Mesodermal cell (in vitro differentiated cells): ENCODE data around the gene EHMT1.

ENCODE experiments used
- H3K27ac ChIP-seq: 2 replicates; pipeline ENCODE4 v1.7.0; 2013; ENCODE audit warnings: mild to moderate bottlenecking, low read depth, low read length, moderate library complexity; ENCODE audit not compliant: severe bottlenecking
- H3K36me3 ChIP-seq: 2 replicates; pipeline ENCODE4 v1.7.1; 2013; ENCODE audit warnings: mild to moderate bottlenecking, low read length, moderate library complexity; ENCODE audit not compliant: control insufficient read depth, insufficient read depth
- H3K4me1 ChIP-seq: one replicate; pipeline ENCODE4 v1.7.1; 2013; ENCODE audit warnings: mild to moderate bottlenecking, low read length; ENCODE audit not compliant: insufficient read depth, control insufficient read depth, poor library complexity, severe bottlenecking
- H3K4me3 ChIP-seq: 2 replicates; pipeline ENCODE4 v1.7.0; 2013; ENCODE audit warnings: low read length, control low read depth, mild to moderate bottlenecking; ENCODE audit not compliant: insufficient read depth, poor library complexity, severe bottlenecking; ENCODE audit errors: extremely low read depth
- H3K9me3 ChIP-seq: 2 replicates; pipeline ENCODE4 v1.7.1; 2013; ENCODE audit warnings: mild to moderate bottlenecking, low read length, moderate library complexity; ENCODE audit not compliant: control insufficient read depth
- WGBS, 2 experiments: methylation state at CpG; one replicate each; pipeline ENCODE4 v1.1.5; 2013; ENCODE audit warnings: missing lambda C conversion rate in 2 of 2; ENCODE audit not compliant: insufficient coverage in 2 of 2; 5-methylcytosine and 5-hydroxymethylcytosine counted together

Gene EHMT1

GRCh38 chr9:137833721-137834613 lies 215.2 kb downstream of the EHMT1 start:
- H3K36me3 ChIP-seq: peaks cover 76% of the 10 kb centered on the region
- no peaks in the 10 kb centered on the region for H3K9me3 ChIP-seq
- H3K27ac ChIP-seq: no peak overlapping the region
- H3K4me1 ChIP-seq: no peaks in the 10 kb centered on the region
- WGBS, 2 experiments: 93 to 97% methylated on average over 54 to 71 of the region's 73 CpGs
- no peak overlapping the region for H3K4me3 ChIP-seq

- H3K36me3 ChIP-seq: peaks cover 66% of the 10 kb centered on the region
- H3K4me1 ChIP-seq: no peaks in the 10 kb centered on the region
- no peaks in the 10 kb centered on the region for H3K9me3 ChIP-seq
- 96 to 97% methylated on average over 54 to 56 of the region's 66 CpGs for WGBS, 2 experiments
- no peak overlapping the region for H3K27ac ChIP-seq
- no peak overlapping the region for H3K4me3 ChIP-seq
These were observed 216.2 kb downstream of the EHMT1 start for GRCh38 chr9:137834846-137835546.

- H3K9me3 ChIP-seq: peaks cover 3% of the 10 kb centered on the region
- H3K4me3 ChIP-seq: no peak overlapping the region
- no peaks in the 10 kb centered on the region for H3K4me1 ChIP-seq
- H3K36me3 ChIP-seq: peaks cover 54% of the 10 kb centered on the region
- 96 to 97% methylated on average over 21 to 27 of the region's 28 CpGs for WGBS, 2 experiments
- no peak overlapping the region for H3K27ac ChIP-seq
These were observed 217.5 kb downstream of the EHMT1 start for GRCh38 chr9:137836151-137836830.

DNA sequence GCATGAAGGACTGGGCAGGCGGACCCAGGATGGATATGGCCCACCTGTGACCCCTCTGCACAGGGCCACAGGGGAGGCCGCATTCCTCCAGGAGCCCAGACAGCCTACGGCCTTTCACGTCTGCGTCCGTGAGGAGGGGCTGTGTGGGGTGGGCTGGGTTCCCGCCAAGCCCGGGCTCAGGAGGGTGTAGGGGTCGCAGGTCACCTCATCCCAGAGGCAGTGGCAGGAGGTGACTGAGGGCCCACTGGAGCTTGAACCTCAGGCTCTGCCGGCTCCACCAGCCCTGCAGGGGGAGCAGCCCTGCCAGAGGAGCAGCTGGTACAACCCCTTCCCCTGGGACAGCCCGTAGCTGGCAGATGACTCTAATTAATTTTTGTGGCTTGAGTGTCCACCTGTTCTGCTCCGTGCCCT lies 218.0 kb downstream of the EHMT1 start:
- Histone ChIP-seq H3K36me3 (peaks cover 49% of the 10 kb centered on the region), H3K4me1 (no peaks in the 10 kb centered on the region), H3K4me3 (no peak overlapping the region), H3K9me3 (peaks cover 3% of the 10 kb centered on the region), H3K27ac (no peak overlapping the region)
- WGBS, 2 experiments: 82 to 86% methylated on average over 10 to 12 of the region's 12 CpGs

- H3K4me3 ChIP-seq: no peak overlapping the region
- H3K4me1 ChIP-seq: no peaks in the 10 kb centered on the region
- H3K27ac ChIP-seq: no peak overlapping the region
- peaks cover 47% of the 10 kb centered on the region for H3K36me3 ChIP-seq
- peaks cover 3% of the 10 kb centered on the region for H3K9me3 ChIP-seq
- 94 to 95% methylated on average over 12 to 16 of the region's 20 CpGs for WGBS, 2 experiments
These were observed 218.8 kb downstream of the EHMT1 start for GRCh38 chr9:137837345-137838278.

DNA sequence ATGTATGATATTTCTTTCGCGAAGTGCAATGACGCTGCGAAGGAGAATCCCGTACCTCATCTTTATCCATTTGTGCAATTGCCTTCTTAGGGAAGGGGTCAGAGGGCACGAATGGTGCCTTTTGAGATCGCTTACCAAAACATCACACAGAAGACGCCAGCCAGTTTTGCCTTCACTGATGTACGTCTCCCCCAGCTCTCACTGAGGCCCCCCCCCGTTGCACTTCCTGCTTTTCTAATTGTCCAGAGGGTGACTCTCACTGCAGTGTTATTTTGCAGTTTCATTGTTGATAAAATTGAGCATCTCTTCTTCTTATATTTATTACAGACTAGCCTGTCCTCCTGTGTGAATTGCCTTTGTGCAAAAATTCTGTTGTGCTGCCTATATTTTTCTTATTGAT lies 219.8 kb downstream of the EHMT1 start:
- peaks cover 37% of the 10 kb centered on the region for H3K36me3 ChIP-seq
- H3K27ac ChIP-seq: no peak overlapping the region
- H3K9me3 ChIP-seq: peaks cover 3% of the 10 kb centered on the region
- no peak overlapping the region for H3K4me3 ChIP-seq
- WGBS, 2 experiments: 91 to 98% methylated on average over 7 to 9 of the region's 10 CpGs
- no peaks in the 10 kb centered on the region for H3K4me1 ChIP-seq

DNA sequence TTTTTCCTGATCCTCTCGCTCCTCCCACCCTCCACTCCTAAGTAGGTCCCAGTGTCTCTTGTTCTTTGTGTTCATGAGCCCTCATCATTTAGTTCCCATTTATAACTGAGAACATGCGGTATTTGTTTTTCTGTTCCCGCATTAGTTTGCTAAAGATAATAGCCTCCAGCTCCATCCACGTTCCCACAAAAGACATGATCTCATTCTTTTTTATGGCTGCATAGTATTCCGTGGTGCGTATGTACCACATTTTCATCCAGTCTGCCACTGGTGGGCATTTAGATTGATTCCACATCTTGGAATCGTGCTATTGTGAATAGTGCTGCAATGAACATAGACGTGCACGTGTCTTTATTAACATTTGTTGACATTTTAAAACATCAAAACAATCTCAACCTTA lies 224.6 kb downstream of the EHMT1 start:
- H3K4me3 ChIP-seq: no peak overlapping the region
- H3K4me1 ChIP-seq: no peaks in the 10 kb centered on the region
- 86 to 88% methylated on average over 8 to 9 of the region's 9 CpGs for WGBS, 2 experiments
- H3K9me3 ChIP-seq: peaks cover 3% of the 10 kb centered on the region
- no peak overlapping the region for H3K27ac ChIP-seq
- H3K36me3 ChIP-seq: no peaks in the 10 kb centered on the region

DNA sequence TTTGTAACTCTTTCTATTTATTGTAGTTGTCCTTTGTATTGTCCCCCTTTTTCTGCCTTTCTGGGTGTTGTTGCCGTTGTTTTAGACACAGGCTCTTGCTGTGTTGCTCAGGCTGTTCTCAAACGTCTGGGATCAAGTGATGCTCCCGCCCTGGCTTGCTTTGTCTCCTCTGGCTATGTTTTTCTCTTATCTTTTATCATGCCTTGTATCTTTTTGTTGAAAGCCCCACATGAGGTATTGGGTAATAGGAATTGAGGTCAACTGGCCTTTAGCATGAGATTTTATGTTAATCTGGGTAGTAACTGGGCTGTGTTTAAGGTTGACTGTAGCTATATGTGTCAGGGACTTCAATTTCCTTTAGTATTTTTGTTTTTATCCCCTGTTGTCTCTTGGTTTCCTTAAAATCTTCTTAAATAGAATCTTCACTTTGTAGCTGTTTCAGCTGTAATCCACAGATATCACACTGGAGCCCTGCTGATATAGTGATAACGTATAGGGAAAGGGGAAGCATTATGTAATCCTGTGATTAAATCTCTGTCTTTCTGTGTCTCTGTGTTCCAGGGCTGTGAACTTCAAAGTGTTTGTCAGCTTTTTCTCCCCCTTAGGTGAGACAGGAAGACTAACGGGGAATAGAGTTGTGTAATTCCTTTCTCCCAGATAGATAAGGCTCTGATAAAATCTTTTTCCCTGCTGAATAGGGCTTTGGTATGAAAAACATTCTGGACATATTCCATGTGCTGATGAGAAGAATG lies 232.9 kb downstream of the EHMT1 start:
- Histone ChIP-seq H3K4me3 (no peak overlapping the region), H3K36me3 (no peaks in the 10 kb centered on the region), H3K27ac (no peak overlapping the region), H3K4me1 (peaks cover 6% of the 10 kb centered on the region), H3K9me3 (peaks cover 6% of the 10 kb centered on the region)
- WGBS, 2 experiments: 40 to 54% methylated on average over 1 to 3 of the region's 5 CpGs

DNA sequence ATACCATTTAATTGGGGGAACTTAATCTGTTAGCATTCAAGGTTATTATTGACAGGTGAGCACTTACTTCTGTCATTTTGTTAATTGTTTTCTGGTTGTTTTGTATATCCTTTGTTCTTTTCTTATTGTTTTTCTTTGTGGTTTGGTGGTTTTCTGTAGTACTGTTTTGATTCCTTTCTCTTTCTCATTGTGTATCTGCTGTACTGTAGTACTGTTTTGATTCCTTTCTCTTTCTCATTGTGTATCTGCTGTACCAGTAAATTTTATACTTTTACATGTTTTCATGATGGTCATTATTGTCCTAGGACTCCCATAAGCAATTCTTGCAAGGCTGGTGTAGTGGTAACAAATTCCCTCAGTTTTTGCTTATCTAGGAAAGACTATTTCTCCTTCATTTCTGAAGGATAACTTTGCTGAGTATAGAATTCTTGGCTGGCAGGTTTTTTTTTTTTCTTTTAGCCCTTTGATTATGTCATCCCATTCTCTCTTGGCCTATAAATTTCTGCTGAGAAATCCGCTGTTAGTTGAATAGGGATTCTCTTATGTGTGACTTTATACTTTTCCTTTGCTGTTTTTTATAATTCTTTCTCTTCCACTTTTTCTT lies 234.7 kb downstream of the EHMT1 start:
- H3K4me3 ChIP-seq: no peak overlapping the region
- peaks cover 6% of the 10 kb centered on the region for H3K9me3 ChIP-seq
- H3K4me1 ChIP-seq: peaks cover 6% of the 10 kb centered on the region
- no peak overlapping the region for H3K27ac ChIP-seq
- no peaks in the 10 kb centered on the region for H3K36me3 ChIP-seq
- no CpG with 5 or more reads among the region's 1 CpG for WGBS, 2 experiments
